Ovary (tissue), 10 donors: ENCODE data around the gene WDR86. TPM values are rescaled to one million over a fixed set of nuclear protein-coding genes. Genes with fewer than 3 reads are reported as not detected.

Experiments
- DNase-seq, 5 donors: peaks; one replicate each; pipeline ENCODE4 v3.0.0-alpha.2; 2019 to 2020
- H3K27ac ChIP-seq, 2 donors: fragments of 200-600 bp; one replicate each; pipeline versions ENCODE4 v1.5.1 to v1.8.0; 2019 to 2022
- H3K27me3 ChIP-seq: fragments of 200-600 bp; one replicate; pipeline ENCODE4 v1.8.0; 2022
- H3K36me3 ChIP-seq: fragments of 200-600 bp; sonication (generic); one replicate; pipeline ENCODE4 v1.5.1; 2019
- H3K4me1 ChIP-seq: one replicate; pipeline ENCODE4 v1.8.1; 2013; ENCODE audit warnings: mild to moderate bottlenecking, moderate library complexity; ENCODE audit not compliant: insufficient read depth
- H3K4me3 ChIP-seq: fragments of 200-600 bp; sonication (generic); one replicate; pipeline ENCODE4 v1.5.1; 2017
- H3K9me3 ChIP-seq, 2 donors: fragments of 200-600 bp in 1 of 2; sonication (generic) in 1 of 2; one replicate each; pipeline versions ENCODE4 v1.5.1 to v1.8.1; 2013 to 2019; ENCODE audit warnings: mild to moderate bottlenecking in 1 of 2, moderate library complexity in 1 of 2
- CTCF ChIP-seq, 3 donors: fragments of 450-650 bp in 2 of 3; fragments of 200-600 bp in 1 of 3; IDR thresholded peaks; one replicate each; pipeline versions ENCODE4 v1.5.1 to v1.8.0; 2016 to 2022; ENCODE audit warnings: antibody characterized with exemption in 3 of 3, mild to moderate bottlenecking in 1 of 3
- EP300 ChIP-seq: sonication (generic); formaldehyde crosslinking; IDR thresholded peaks from one replicate; pipeline ENCODE4 v1.6.1; 2017; ENCODE audit warnings: antibody characterized with exemption
- POLR2A ChIP-seq: fragments of 450-650 bp; IDR thresholded peaks from one replicate; pipeline ENCODE4 v1.6.1; 2017; ENCODE audit warnings: antibody characterized with exemption, mild to moderate bottlenecking, moderate library complexity
- WGBS, 3 donors: extraction: QIAGEN DNeasy Blood & Tissue Kit in 1 of 3; methylation state at CpG; one replicate each; pipeline versions ENCODE4 v1.1.5 to v1.1.7; 2013 to 2017; 5-methylcytosine and 5-hydroxymethylcytosine counted together
- intact Hi-C, 4 donors: fragments of 100-400 bp; cut with DNase I; formaldehyde crosslinking; loops; one replicate each; pipeline versions ENCODE4 v1.11.0 to v1.15.1; 2022 to 2023
- long read RNA-seq, 3 donors: library from polyadenylated mRNA in 2 of 3; unstranded in 2 of 3; transcript quantifications; one replicate each; pipeline ENCODE4 v2.0.0 and lab custom pipeline, GENCODE V29; 2021 to 2026
- polyA plus RNA-seq, 2 donors: library from polyadenylated mRNA; stranded (reverse); fragments of 200-250 nt in 1 of 2; fragments of 350-450 nt in 1 of 2; fragmentation: Illumina TruSeq in 1 of 2; extraction: RNeasy Lipid Tissue Mini Kit (QIAGEN cat#74804) in 1 of 2; gene quantifications; one replicate each; pipeline ENCODE4 v1.2.3, GENCODE V29; 2013 to 2014
- total RNA-seq, 7 donors: library from RNA; depleted of rRNA in 2 of 7; stranded (reverse); fragments of >200 nt in 2 of 7; fragmentation: NEBNext Ultra II Directional in 3 of 7; extraction: Animal tissue kit (Norgen Biotek cat#: 25700) in 3 of 7; gene quantifications; one replicate each; pipeline versions ENCODE4 v1.1.0 to v1.2.4, GENCODE V29; 2016 to 2023
- donor health status: DM: no; HTN: no; CAD: no; lungs with moderate emphysema.
- donor health status: DM: no; HTN: no; CAD: no.
- donor health status: Bipolar disorder and iron deficiency.
- donor health status: DM: yes; HTN: yes; CAD: no.
- donor health status: DM: no; HTN: no; CAD: no.
- donor health status: DM: yes; HTN: yes; CAD: no.

Gene WDR86
- total RNA-seq: 10 to 100 TPM in 5 of 7 donors, 1 to 10 TPM in 2; 1.2 to 43.4 (median 19.4) TPM
- 1 to 10 TPM in 1 of 2 donors, under 1 TPM in 1; 0.77 to 3.1 TPM for polyA plus RNA-seq
- long read RNA-seq, donor 1, partial matches to known transcripts: 2 of 15 reads
- long read RNA-seq, donor 1, other reads (novel, unspliced or antisense): 13 of 15 reads
- long read RNA-seq, donor 2, partial matches to known transcripts: 5 of 7 reads
- long read RNA-seq, donor 2, other reads (novel, unspliced or antisense): 0 of 7 reads
- long read RNA-seq, donor 3, transcript WDR86-205 (2 exons, 1,057 nt): major isoform, 8 of 31 reads
- long read RNA-seq, donor 3, transcript WDR86-201 (6 exons, 2,023 nt): minor isoform, 7 of 31 reads
- long read RNA-seq, donor 3, partial matches to known transcripts: 6 of 31 reads
- long read RNA-seq, donor 3, other reads (novel, unspliced or antisense): 7 of 31 reads

DNA sequence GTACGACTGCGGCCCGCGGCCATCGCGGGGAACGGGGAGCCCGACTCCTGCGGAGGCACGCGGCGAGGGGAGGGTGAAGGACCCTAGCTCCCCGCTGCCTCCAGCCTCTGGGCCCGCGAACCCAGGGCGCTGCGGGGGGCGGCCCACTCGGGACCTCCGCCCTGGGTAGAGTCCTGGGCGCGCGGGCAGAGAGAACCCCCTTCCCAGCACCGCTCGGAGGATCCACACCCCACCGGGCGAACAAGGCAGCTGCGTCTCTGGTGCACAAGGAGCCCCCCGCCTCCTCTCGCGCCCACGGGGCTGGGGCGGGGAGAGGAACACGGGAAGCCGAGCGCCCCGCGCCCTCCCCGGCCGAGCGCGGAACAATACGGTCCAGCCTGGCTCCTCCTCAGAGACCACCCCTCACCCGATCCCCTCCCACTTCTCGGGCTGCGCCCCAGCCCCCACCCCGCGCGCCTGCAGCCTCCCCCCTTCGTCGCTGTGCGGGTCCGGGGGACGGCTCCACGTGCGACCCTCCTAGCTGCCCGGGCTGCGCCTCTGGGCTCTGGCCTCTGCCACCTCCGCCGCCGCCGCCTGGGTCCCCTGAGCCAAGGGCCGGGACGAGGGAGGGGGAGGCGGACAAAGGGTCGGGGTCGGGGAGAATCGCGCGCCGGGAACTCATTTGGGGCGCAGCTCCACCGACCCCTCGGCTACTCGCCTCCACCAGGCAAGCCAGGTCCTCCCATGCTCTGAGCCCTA, at the start of gene WDR86:
Gene WDR86, minus strand, starts transcription at position 372 of the 738 bp plus-strand sequence. CDS start 449 bp downstream, outside the sequence.
- DNase-seq: peak in 1 of 5 donors; percentile 64
- no peak for TF ChIP-seq CTCF (IDR thresholded peaks at IDR 0.05)
- no peak for TF ChIP-seq EP300
- no peak for TF ChIP-seq POLR2A
- H3K9me3 ChIP-seq: no peaks in the 10 kb centered on the region
- H3K36me3 ChIP-seq: no peaks in the 10 kb centered on the region
- peak within 1 kb of the TSS; percentile 46 for H3K4me3 ChIP-seq
- H3K27me3 ChIP-seq: peaks cover 2% of the 10 kb centered on the region
- peaks cover 1% of the 10 kb centered on the region for H3K4me1 ChIP-seq
- intact Hi-C loops: no loop called here
- peak within 1 kb of the TSS in 1 of 2 donors; percentile 71 for H3K27ac ChIP-seq
- 1 to 2% (median 1%) methylated on average over 34 to 75 of the region's 75 CpGs for WGBS, 3 donors

GRCh38 chr7:151457534-151457933, 47.7 kb upstream of the WDR86 start:
- Histone ChIP-seq H3K9me3 (no peaks in the 10 kb centered on the region), H3K36me3 (no peaks in the 10 kb centered on the region), H3K4me1 (peaks cover 13% of the 10 kb centered on the region), H3K4me3 (no peak overlapping the region), H3K27me3 (no peaks in the 10 kb centered on the region), H3K27ac (no peak overlapping the region)
- no peak for DNase-seq
- 96 to 97% (median 96%) methylated on average over 6 of the region's 6 CpGs for WGBS, 3 donors
- intact Hi-C loops: loop anchor here in 2 of 4 donors (5.0 kb wide), 2 partner anchors 175 to 300 kb away; no protein-coding TSS in a partner anchor
- TF ChIP-seq POLR2A (no peak), CTCF (IDR thresholded peaks at IDR 0.05) (no peak), EP300 (no peak)

- Histone ChIP-seq H3K4me3 (no peak overlapping the region), H3K36me3 (no peaks in the 10 kb centered on the region), H3K9me3 (no peaks in the 10 kb centered on the region), H3K27me3 (no peaks in the 10 kb centered on the region), H3K4me1 (peaks cover 13% of the 10 kb centered on the region), H3K27ac (no peak overlapping the region)
- DNase-seq: peak in 1 of 5 donors; percentile 12
- WGBS, 3 donors: 90 to 91% (median 90%) methylated on average over 4 of the region's 4 CpGs
- no peak for TF ChIP-seq EP300
- no peak for TF ChIP-seq CTCF (IDR thresholded peaks at IDR 0.05)
- TF ChIP-seq POLR2A: no peak
- intact Hi-C loops: loop anchor here in 2 of 4 donors (5.0 kb wide), 2 partner anchors 176 to 301 kb away; no protein-coding TSS in a partner anchor
These were observed 46.9 kb upstream of the WDR86 start for GRCh38 chr7:151456782-151457181.

DNA sequence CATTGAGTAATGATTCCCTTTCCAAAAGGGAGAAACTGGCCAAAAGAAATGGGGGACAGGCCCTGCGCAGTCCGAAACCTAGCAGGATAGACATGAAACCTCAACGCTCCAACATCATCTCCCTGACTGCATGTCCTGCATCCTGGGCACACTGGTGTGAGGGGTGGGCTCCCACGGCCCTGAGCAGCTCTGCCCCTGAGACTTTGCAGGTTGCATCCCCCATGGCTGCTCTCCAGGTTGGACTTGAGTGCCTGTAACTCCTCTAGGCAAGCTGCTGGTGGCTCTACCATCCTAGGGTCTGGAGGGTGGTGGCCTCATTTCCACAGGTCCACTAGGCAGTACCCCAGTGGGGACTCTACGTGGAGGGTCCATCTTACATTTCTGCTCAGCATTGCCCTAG, 46.4 kb upstream of the WDR86 start:
- H3K4me3 ChIP-seq: no peak overlapping the region
- H3K9me3 ChIP-seq: no peaks in the 10 kb centered on the region
- H3K27ac ChIP-seq: no peak overlapping the region
- H3K27me3 ChIP-seq: no peaks in the 10 kb centered on the region
- peaks cover 11% of the 10 kb centered on the region for H3K4me1 ChIP-seq
- TF ChIP-seq POLR2A (no peak), EP300 (no peak)
- 90 to 100% (median 96%) methylated on average over 5 of the region's 5 CpGs for WGBS, 3 donors
- intact Hi-C loops: loop anchor here in 2 of 4 donors (5.0 kb wide), 2 partner anchors 176 to 301 kb away; no protein-coding TSS in a partner anchor
- peak in 1 of 5 donors; percentile 13 for DNase-seq
- no peaks in the 10 kb centered on the region for H3K36me3 ChIP-seq
